B cell (primary cell): ENCODE measurements around the gene IL11RA. TPM values are rescaled to one million over a fixed set of nuclear protein-coding genes. Genes with fewer than 3 reads are reported as not detected.

Source experiments
- ATAC-seq: fragments of 200-7000 bp; cut with Tn5 transposase; one replicate; pipeline ENCODE4 v1.10.0; 2021; ENCODE audit warnings: low read depth, mild to moderate bottlenecking, moderate number of reproducible peaks, moderate library complexity
- CTCF ChIA-PET: fragments of 350-600 bp; sonication (Branson Sonifier 250); formaldehyde crosslinking; loops from one replicate; lab custom pipeline; 2021; ENCODE audit warnings: antibody characterized with exemption, inconsistent platforms; lab: Charles Lee
- POLR2A ChIA-PET: fragments of 350-600 bp; sonication (Branson Sonifier 250); formaldehyde crosslinking; loops from one replicate; lab custom pipeline; 2021; ENCODE audit warnings: antibody characterized with exemption; lab: Charles Lee
- DNase-seq: peaks from one replicate; pipeline ENCODE4 v3.0.0; 2013
- H2AFZ ChIP-seq: 2 replicates; pipeline ENCODE4 v1.6.1; 2012; ENCODE audit warnings: mild to moderate bottlenecking, low read depth, low read length; ENCODE audit not compliant: insufficient read depth, poor library complexity, severe bottlenecking
- H3K27ac ChIP-seq, 2 donors: 1 replicate in 1 of 2; 2 replicates in 1 of 2; pipeline ENCODE4 v1.5.1; 2012 to 2013; ENCODE audit warnings: low read length in 2 of 2, mild to moderate bottlenecking in 2 of 2, moderate library complexity in 1 of 2
- H3K27me3 ChIP-seq, 4 experiments: fragments of 200-600 bp in 1 of 4; sonication (generic) in 1 of 4; replicated peaks in 1 of 4; 1 replicate in 2 of 4; 2 replicates in 2 of 4; pipeline versions ENCODE4 v1.6.1 to v1.7.0; 2013 to 2016; ENCODE audit warnings: low read length in 3 of 4, mild to moderate bottlenecking in 2 of 4, mixed read lengths in 1 of 4, moderate library complexity in 1 of 4; ENCODE audit not compliant: insufficient read depth in 4 of 4, control insufficient read depth in 3 of 4; ENCODE audit errors: control extremely low read depth in 1 of 4
- H3K36me3 ChIP-seq, 2 experiments: replicated peaks in 1 of 2; 1 replicate in 1 of 2; 2 replicates in 1 of 2; pipeline versions ENCODE4 v1.6.1 to v1.7.1; 2013; ENCODE audit warnings: low read length in 1 of 2; ENCODE audit not compliant: insufficient read depth in 2 of 2, control insufficient read depth in 1 of 2; ENCODE audit errors: control extremely low read depth in 1 of 2, extremely low read depth in 1 of 2
- H3K4me1 ChIP-seq, 2 donors: fragments of 200-600 bp in 1 of 2; sonication (generic) in 1 of 2; 1 replicate in 1 of 2; 2 replicates in 1 of 2; pipeline versions ENCODE4 v1.5.1 to v1.6.1; 2013 to 2017; ENCODE audit warnings: low read length in 2 of 2; ENCODE audit not compliant: control insufficient read depth in 2 of 2, insufficient read depth in 2 of 2
- H3K4me2 ChIP-seq: replicated peaks from 2 replicates; pipeline ENCODE3; 2012; ENCODE audit warnings: mild to moderate bottlenecking, low read depth, low read length; ENCODE audit not compliant: poor library complexity, severe bottlenecking
- H3K4me3 ChIP-seq, 5 experiments: fragments of 200-600 bp in 1 of 5; sonication (generic) in 1 of 5; 1 replicate in 3 of 5; 2 replicates in 2 of 5; pipeline versions ENCODE4 v1.5.1 to v1.7.0; 2011 to 2016; ENCODE audit warnings: low read length in 4 of 5, mild to moderate bottlenecking in 4 of 5, low read depth in 2 of 5, control low read depth in 1 of 5, moderate library complexity in 1 of 5; ENCODE audit not compliant: insufficient read depth in 1 of 5; ENCODE audit errors: control extremely low read depth in 1 of 5, extremely low read depth in 1 of 5
- H3K79me2 ChIP-seq: fragments of 200-600 bp; sonication (generic); one replicate; pipeline ENCODE4 v1.6.0; 2016; ENCODE audit warnings: low read length; ENCODE audit not compliant: control insufficient read depth, insufficient read depth
- H3K9ac ChIP-seq: fragments of 200-600 bp; sonication (generic); 2 replicates; pipeline ENCODE4 v1.6.1; 2017; ENCODE audit warnings: mild to moderate bottlenecking, low read length, moderate library complexity
- H3K9me3 ChIP-seq, 3 donors: one replicate each; pipeline versions ENCODE4 v1.6.1 to v1.7.1; 2013; ENCODE audit warnings: low read length in 2 of 3; ENCODE audit not compliant: control insufficient read depth in 2 of 3, insufficient read depth in 1 of 3; ENCODE audit errors: control extremely low read depth in 1 of 3
- H4K20me1 ChIP-seq: 2 replicates; pipeline ENCODE4 v1.6.0; 2012; ENCODE audit warnings: mild to moderate bottlenecking, low read length; ENCODE audit not compliant: insufficient read depth, control insufficient read depth, poor library complexity, severe bottlenecking
- H3K27ac Mint-ChIP-seq: one replicate; pipeline ENCODE4 v1.8.0; 2021; ENCODE audit warnings: mixed read lengths
- H3K27me3 Mint-ChIP-seq: one replicate; pipeline ENCODE4 v1.8.0; 2021; ENCODE audit warnings: mixed read lengths
- H3K4me1 Mint-ChIP-seq: one replicate; pipeline ENCODE4 v1.8.0; 2021; ENCODE audit warnings: mixed read lengths
- H3K4me3 Mint-ChIP-seq: one replicate; pipeline ENCODE4 v1.8.0; 2021; ENCODE audit warnings: mixed read lengths
- H3K9me3 Mint-ChIP-seq: one replicate; pipeline ENCODE4 v1.8.0; 2022; ENCODE audit warnings: mixed read lengths; ENCODE audit not compliant: insufficient read depth
- CTCF ChIP-seq: fragments of 200-600 bp; IDR thresholded peaks from one replicate; pipeline ENCODE4 v1.8.0; 2022; ENCODE audit warnings: antibody characterized with exemption, mild to moderate bottlenecking
- EZH2 ChIP-seq: IDR thresholded peaks from 2 replicates; pipeline ENCODE4 v1.6.1; 2012; ENCODE audit warnings: borderline replicate concordance, low read depth, mild to moderate bottlenecking, moderate library complexity, low read length; ENCODE audit not compliant: insufficient read depth, poor library complexity, severe bottlenecking
- WGBS: methylation state at CpG from one replicate; pipeline ENCODE4 v1.1.5; 2013; ENCODE audit warnings: missing lambda C conversion rate; ENCODE audit not compliant: insufficient coverage; 5-methylcytosine and 5-hydroxymethylcytosine counted together
- intact Hi-C: fragments of 100-400 bp; cut with micrococcal nuclease; formaldehyde crosslinking; loops from one replicate; pipeline ENCODE4 v1.10.0; 2022
- polyA plus RNA-seq: library from polyadenylated mRNA; depleted of rRNA; stranded (reverse); fragments of >200 nt; gene quantifications from 2 replicates; pipeline ENCODE4 v1.2.3, GENCODE V29; 2012
- total RNA-seq, 2 donors: library from RNA; stranded (reverse); fragments of 120-200 nt in 1 of 2; gene quantifications; 1 replicate in 1 of 2; 2 replicates in 1 of 2; pipeline versions ENCODE4 v1.2.3 to v1.2.4, GENCODE V29; 2013 to 2022

The IL11RA gene
- total and polyA plus RNA-seq, 2 donors (not counting 1 experiment from before 2014, with no cell fraction given): 47.3 to 58.0 TPM

GRCh38 chr9:34611251-34611810 lies 40.7 kb upstream of the IL11RA start:
- 73% methylated on average over 10 of the region's 10 CpGs for WGBS
- ATAC-seq (no peak), DNase-seq (no peak)
- Histone ChIP-seq H3K4me3 (peak overlapping the region; percentile 69 to 97 (median 80)), H3K9ac (peak overlapping the region; percentile 98), H3K79me2 (peaks cover 9% of the 10 kb centered on the region), H3K4me2 (peak overlapping the region; percentile 98), H3K9me3 (peaks cover 0 to 7% (median 0%) of the 10 kb centered on the region in 3 donors), H3K36me3 (peaks cover 0 to 8% of the 10 kb centered on the region in 2 experiments), H3K27me3 (no peaks in the 10 kb centered on the region), H4K20me1 (no peaks in the 10 kb centered on the region), H3K4me1 (peaks cover 7 to 21% of the 10 kb centered on the region in 2 donors), H2AFZ (peak overlapping the region; percentile 99), H3K27ac (peak overlapping the region; percentile 78 to 87)
- Mint-ChIP-seq H3K4me3 (peak overlapping the region; percentile 91), H3K27me3 (no peaks in the 10 kb centered on the region), H3K27ac (peak overlapping the region; percentile 90), H3K9me3 (no peaks in the 10 kb centered on the region), H3K4me1 (peaks cover 22% of the 10 kb centered on the region)
- intact Hi-C loops: loop anchor here (10.0 kb wide), 1 partner anchor 797 kb away; the partner anchor contains the start of gene UBE2R2
- ChIA-PET POLR2A (interaction anchor here (1.9 to 2.6 kb wide), 2 partner anchors 9 to 26 kb away, joined by 8 to 10 read pairs; partner anchors contain the start of genes DCTN3 and SIGMAR1), CTCF (interaction anchor here (0.5 to 8.3 kb wide), 9 partner anchors 9 to 456 kb away, joined by 3 to 150 read pairs (median 3); partner anchors contain the start of genes DCTN3 and SIGMAR1)
- TF ChIP-seq CTCF (no peak), EZH2 (no peak)
